Natural killer cell (primary cell): ENCODE results near the gene RBM45. TPM values are rescaled to one million over a fixed set of nuclear protein-coding genes. Genes with fewer than 3 reads are reported as not detected.

Source experiments
- ATAC-seq, 3 donors: fragments of 150-1000 bp in 2 of 3; fragments of 200-7000 bp in 1 of 3; cut with Tn5 transposase; 1 replicate in 1 of 3; 2 replicates in 2 of 3; pipeline ENCODE4 v1.10.0; 2021; ENCODE audit warnings: mild to moderate bottlenecking in 2 of 3, moderate library complexity in 2 of 3
- DNase-seq, 2 donors: peaks; one replicate each; pipeline versions ENCODE4 v3.0.0 to v3.0.0-alpha.2; 2013 to 2021; ENCODE audit warnings: mixed read lengths in 1 of 2
- H3K27ac ChIP-seq: one replicate; pipeline ENCODE4 v1.5.1; 2013; ENCODE audit warnings: mild to moderate bottlenecking, low read length
- H3K27me3 ChIP-seq: one replicate; pipeline ENCODE4 v1.6.1; 2013; ENCODE audit warnings: low read length; ENCODE audit not compliant: control insufficient read depth, insufficient read depth
- H3K36me3 ChIP-seq: one replicate; pipeline ENCODE4 v1.6.1; 2013; ENCODE audit warnings: low read length; ENCODE audit not compliant: control insufficient read depth, insufficient read depth
- H3K4me1 ChIP-seq: one replicate; pipeline ENCODE4 v1.6.1; 2013; ENCODE audit warnings: low read length; ENCODE audit not compliant: control insufficient read depth, insufficient read depth
- H3K4me3 ChIP-seq: one replicate; pipeline ENCODE4 v1.5.1; 2013; ENCODE audit warnings: low read length
- H3K9me3 ChIP-seq: one replicate; pipeline ENCODE4 v1.6.1; 2013; ENCODE audit warnings: low read length; ENCODE audit not compliant: control insufficient read depth, insufficient read depth
- H3K27ac Mint-ChIP-seq, 2 donors: one replicate each; pipeline ENCODE4 v1.8.0; 2022; ENCODE audit warnings: mild to moderate bottlenecking in 2 of 2, mixed read lengths in 2 of 2, moderate library complexity in 1 of 2
- H3K27me3 Mint-ChIP-seq, 2 donors: one replicate each; pipeline ENCODE4 v1.8.0; 2022; ENCODE audit warnings: low read depth in 2 of 2, mixed read lengths in 2 of 2
- H3K36me3 Mint-ChIP-seq: one replicate; pipeline ENCODE4 v1.8.0; 2022; ENCODE audit warnings: mixed read lengths
- H3K4me1 Mint-ChIP-seq, 2 donors: one replicate each; pipeline ENCODE4 v1.8.0; 2022; ENCODE audit warnings: mixed read lengths in 2 of 2
- H3K4me3 Mint-ChIP-seq: one replicate; pipeline ENCODE4 v1.8.0; 2022; ENCODE audit warnings: mild to moderate bottlenecking, moderate library complexity, mixed read lengths
- H3K9me3 Mint-ChIP-seq, 2 donors: one replicate each; pipeline ENCODE4 v1.8.0; 2022; ENCODE audit warnings: mixed read lengths in 2 of 2
- WGBS: methylation state at CpG from one replicate; pipeline ENCODE4 v1.1.7; 2013; ENCODE audit warnings: missing lambda C conversion rate; ENCODE audit not compliant: insufficient coverage; 5-methylcytosine and 5-hydroxymethylcytosine counted together
- intact Hi-C: fragments of 100-400 bp; cut with micrococcal nuclease; formaldehyde crosslinking; loops from one replicate; pipeline ENCODE4 v1.14.2; 2022
- total RNA-seq, 4 donors: library from RNA; stranded (reverse); fragments of 120-200 nt in 1 of 4; gene quantifications; one replicate each; pipeline versions ENCODE4 v1.2.3 to v1.2.4, GENCODE V29; 2013 to 2022
- TF ChIP-seq, protein P1 (sequence below): fragments of 200-600 bp; IDR thresholded peaks from one replicate; pipeline ENCODE4 v1.8.0; 2022; ENCODE audit warnings: antibody characterized with exemption

Gene RBM45
- total RNA-seq, 3 donors from 2014 or later (not counting 1 experiment from before 2014, with no cell fraction given) = 7.8 to 10.9 (median 9.1) TPM

GRCh38 chr2:178088774-178089270 is 23.4 kb upstream of the RBM45 start:
- DNase-seq (no peak), ATAC-seq (no peak)
- Mint-ChIP-seq H3K27ac (no peak overlapping the region), H3K4me1 (no peaks in the 10 kb centered on the region), H3K9me3 (no peaks in the 10 kb centered on the region), H3K27me3 (peaks cover 5 to 7% of the 10 kb centered on the region in 2 donors), H3K4me3 (no peak overlapping the region), H3K36me3 (no peaks in the 10 kb centered on the region)
- H3K27ac ChIP-seq = no peak overlapping the region
- 75% methylated on average over 5 of the region's 6 CpGs for WGBS
- H3K9me3 ChIP-seq = no peaks in the 10 kb centered on the region
- no peaks in the 10 kb centered on the region for H3K36me3 ChIP-seq
- intact Hi-C loops = no loop called here
- H3K4me3 ChIP-seq = no peak overlapping the region
- no peaks in the 10 kb centered on the region for H3K27me3 ChIP-seq
- TF ChIP-seq, protein P1, sequence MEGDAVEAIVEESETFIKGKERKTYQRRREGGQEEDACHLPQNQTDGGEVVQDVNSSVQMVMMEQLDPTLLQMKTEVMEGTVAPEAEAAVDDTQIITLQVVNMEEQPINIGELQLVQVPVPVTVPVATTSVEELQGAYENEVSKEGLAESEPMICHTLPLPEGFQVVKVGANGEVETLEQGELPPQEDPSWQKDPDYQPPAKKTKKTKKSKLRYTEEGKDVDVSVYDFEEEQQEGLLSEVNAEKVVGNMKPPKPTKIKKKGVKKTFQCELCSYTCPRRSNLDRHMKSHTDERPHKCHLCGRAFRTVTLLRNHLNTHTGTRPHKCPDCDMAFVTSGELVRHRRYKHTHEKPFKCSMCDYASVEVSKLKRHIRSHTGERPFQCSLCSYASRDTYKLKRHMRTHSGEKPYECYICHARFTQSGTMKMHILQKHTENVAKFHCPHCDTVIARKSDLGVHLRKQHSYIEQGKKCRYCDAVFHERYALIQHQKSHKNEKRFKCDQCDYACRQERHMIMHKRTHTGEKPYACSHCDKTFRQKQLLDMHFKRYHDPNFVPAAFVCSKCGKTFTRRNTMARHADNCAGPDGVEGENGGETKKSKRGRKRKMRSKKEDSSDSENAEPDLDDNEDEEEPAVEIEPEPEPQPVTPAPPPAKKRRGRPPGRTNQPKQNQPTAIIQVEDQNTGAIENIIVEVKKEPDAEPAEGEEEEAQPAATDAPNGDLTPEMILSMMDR = no peak
- H3K4me1 ChIP-seq = no peaks in the 10 kb centered on the region

GRCh38 chr2:178093471-178093870 is 18.8 kb upstream of the RBM45 start:
- H3K9me3 Mint-ChIP-seq = no peaks in the 10 kb centered on the region
- ATAC-seq (no peak), DNase-seq (no peak)
- no peak overlapping the region for H3K4me3 Mint-ChIP-seq
- TF ChIP-seq, protein P1 = no peak
- H3K4me3 ChIP-seq = no peak overlapping the region
- H3K4me1 Mint-ChIP-seq = no peaks in the 10 kb centered on the region
- H3K27me3 ChIP-seq = no peaks in the 10 kb centered on the region
- no peaks in the 10 kb centered on the region for H3K36me3 ChIP-seq
- H3K36me3 Mint-ChIP-seq = no peaks in the 10 kb centered on the region
- no peak overlapping the region for H3K27ac Mint-ChIP-seq
- no peak overlapping the region for H3K27ac ChIP-seq
- no peaks in the 10 kb centered on the region for H3K9me3 ChIP-seq
- peaks cover 0 to 9% of the 10 kb centered on the region in 2 donors for H3K27me3 Mint-ChIP-seq
- no peaks in the 10 kb centered on the region for H3K4me1 ChIP-seq
- intact Hi-C loops = no loop called here

GRCh38 chr2:178101321-178102079 is 10.7 kb upstream of the RBM45 start:
- Histone ChIP-seq H3K4me3 (no peak overlapping the region), H3K27ac (no peak overlapping the region), H3K9me3 (no peaks in the 10 kb centered on the region), H3K27me3 (no peaks in the 10 kb centered on the region), H3K4me1 (no peaks in the 10 kb centered on the region), H3K36me3 (no peaks in the 10 kb centered on the region)
- no peaks in the 10 kb centered on the region for H3K9me3 Mint-ChIP-seq
- intact Hi-C loops = no loop called here
- H3K4me1 Mint-ChIP-seq = no peaks in the 10 kb centered on the region
- no peak overlapping the region for H3K4me3 Mint-ChIP-seq
- TF ChIP-seq, protein P1 = no peak
- ATAC-seq = no peak
- H3K27ac Mint-ChIP-seq = no peak overlapping the region
- H3K36me3 Mint-ChIP-seq = no peaks in the 10 kb centered on the region
- 91% methylated on average over 3 of the region's 3 CpGs for WGBS
- H3K27me3 Mint-ChIP-seq = peaks cover 0 to 7% of the 10 kb centered on the region in 2 donors
- no peak for DNase-seq

- Histone ChIP-seq H3K27ac (no peak overlapping the region), H3K4me3 (no peak overlapping the region), H3K36me3 (no peaks in the 10 kb centered on the region), H3K4me1 (no peaks in the 10 kb centered on the region), H3K27me3 (no peaks in the 10 kb centered on the region), H3K9me3 (no peaks in the 10 kb centered on the region)
- Mint-ChIP-seq H3K4me3 (no peak overlapping the region), H3K4me1 (no peaks in the 10 kb centered on the region), H3K27me3 (no peaks in the 10 kb centered on the region), H3K27ac (no peak overlapping the region), H3K9me3 (no peaks in the 10 kb centered on the region), H3K36me3 (no peaks in the 10 kb centered on the region)
- ATAC-seq (no peak), DNase-seq (no peak)
- WGBS = 80% methylated on average over 2 of the region's 2 CpGs
- TF ChIP-seq, protein P1 = no peak
- intact Hi-C loops = no loop called here
Measured at GRCh38 chr2:178105566-178105965, 6.7 kb upstream of the RBM45 start.
